GM21825 (cell line): ENCODE measurements around the gene AFAP1L2.

Source experiments
- ATAC-seq: cut with Tn5 transposase; IDR thresholded peaks from one replicate; pipeline ENCODE4 v1.9.1; 2021; ENCODE audit warnings: mild to moderate bottlenecking, moderate library complexity; ENCODE audit not compliant: unreplicated experiment

Gene AFAP1L2

DNA sequence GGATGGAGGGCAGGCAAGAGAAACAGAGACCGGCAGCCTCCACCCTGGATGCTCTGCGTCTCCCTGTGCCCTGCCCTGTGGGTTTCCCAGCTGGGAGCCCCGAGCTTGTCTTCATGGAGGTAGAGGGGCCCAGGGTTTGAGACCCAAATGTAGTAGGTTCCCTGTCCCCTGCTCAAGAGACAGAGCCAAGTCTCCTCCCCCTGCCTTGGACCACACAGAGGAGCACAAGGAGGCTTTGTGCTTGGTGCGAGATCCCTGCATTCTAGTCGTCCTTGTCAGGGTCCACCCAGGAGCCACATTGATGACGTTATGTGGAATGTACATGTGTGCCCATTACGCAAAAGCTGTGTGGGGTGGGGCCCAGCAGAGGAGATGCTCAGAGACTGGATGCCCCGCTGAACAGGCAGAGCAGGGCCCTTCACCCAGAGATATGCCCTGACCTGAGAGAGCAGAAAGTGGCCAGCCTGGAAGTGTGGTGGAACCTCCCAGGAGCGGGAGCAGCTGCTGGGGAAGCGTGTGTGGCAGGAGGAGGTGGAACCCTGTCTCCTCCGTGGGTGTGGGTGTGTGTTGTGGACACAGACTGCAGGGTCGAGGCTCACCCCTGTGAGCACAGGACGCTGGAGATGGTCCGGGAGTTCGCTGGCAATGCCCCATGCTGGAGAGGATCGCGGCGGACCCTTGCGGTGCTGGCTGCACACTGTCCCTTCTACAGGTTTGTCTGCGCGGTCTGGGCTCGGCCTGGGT is 126.0 kb downstream of the AFAP1L2 start:
- ATAC-seq, result no peak

DNA sequence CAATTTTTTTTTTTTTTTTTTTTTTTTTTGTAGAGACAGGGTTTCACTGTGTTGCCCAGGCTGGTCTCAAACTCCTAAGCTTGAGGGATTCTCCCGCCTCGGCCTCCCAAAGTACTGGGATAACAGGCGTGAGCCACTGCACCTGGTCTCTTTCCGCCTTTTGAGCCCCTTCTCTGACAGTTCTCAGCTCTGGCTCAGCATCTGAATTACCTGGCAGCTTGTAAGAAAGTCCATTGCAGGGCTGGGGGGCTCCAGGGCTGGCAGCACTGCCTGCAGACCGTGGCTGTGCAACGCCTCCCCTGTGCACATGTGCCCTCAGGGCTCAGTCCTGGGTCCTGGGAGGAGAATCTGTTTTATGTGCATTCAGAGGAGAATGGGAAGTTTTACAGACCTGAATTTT is 127.6 kb downstream of the AFAP1L2 start:
- ATAC-seq, result no peak

DNA sequence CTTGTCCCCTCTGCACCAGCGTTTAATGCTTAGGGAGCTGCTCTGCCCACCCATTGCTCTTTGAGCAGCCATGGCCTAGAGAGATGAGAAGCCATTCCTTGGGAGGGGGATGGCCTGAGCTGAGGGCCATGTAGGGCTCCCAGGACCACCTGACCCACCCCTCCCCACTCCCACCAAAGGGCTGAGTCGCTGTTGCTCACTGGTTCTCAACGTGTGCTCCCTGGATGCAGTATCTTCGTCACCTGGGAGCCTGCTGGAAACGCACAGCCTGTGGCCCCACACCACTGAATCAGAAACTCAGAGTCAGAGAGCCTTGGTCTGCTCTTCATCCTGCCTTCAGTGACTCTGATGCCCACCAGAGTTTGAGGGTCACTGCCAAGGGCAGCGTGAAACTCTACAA is 128.2 kb downstream of the AFAP1L2 start:
- no peak for ATAC-seq

DNA sequence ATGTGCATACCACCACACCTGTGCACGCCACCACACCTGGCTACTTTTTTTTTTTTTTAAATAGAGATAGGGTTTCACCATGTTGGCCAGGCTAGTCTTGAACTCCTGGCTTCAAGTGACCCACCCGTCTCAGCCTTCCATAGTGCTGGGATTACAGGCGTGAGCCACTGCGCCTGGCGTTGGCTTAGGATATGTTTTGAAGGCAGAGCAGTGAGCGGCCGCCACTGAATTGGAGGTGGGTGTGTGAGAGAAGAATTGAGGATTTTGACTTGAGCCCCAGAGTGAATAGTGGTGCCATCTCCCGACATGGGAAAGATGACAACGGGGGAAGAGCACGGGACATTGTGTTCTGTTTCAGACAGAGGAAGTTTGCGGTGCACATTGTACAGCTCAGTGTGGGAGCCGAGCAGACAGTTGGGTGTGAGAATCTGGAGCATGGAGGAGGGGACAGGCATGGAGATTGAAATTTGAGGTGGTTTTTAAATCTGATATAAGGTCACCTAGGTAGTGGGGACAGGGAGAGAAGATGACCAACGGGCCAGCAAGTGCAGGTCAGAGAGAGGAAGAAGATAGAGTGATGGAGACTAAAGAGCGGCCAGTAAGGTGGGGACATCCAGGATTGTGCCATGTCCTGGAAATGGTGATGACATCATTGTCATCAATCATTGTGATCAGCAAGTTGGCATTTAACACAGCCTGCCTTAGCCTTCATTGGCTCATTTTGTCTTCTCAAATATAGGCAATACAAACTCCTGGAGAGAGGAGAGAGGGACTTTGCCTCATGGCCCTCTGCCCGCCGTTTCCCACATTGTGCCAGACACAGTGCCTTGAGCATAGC is 129.5 kb downstream of the AFAP1L2 start:
- no peak for ATAC-seq

DNA sequence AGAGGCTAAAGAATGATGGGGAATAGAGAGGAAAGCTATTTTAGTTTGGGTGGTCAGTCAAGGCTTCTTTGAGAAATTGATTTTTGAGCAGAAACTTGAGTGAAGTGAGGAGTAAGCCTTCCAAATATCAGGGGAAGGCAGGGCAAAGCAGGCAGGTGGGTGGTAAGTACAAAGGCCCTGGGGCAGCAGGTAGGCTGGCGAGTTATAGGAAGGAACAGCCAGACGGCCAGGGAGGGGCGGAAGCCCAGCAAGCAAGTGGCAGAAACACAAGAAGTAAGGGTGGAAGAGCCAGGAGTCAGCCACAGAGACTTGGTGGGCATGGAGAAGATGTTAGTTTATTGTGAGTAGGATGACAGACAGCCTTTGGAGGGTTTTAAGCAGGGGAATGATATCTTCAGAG is 130.4 kb downstream of the AFAP1L2 start:
- no peak for ATAC-seq

DNA sequence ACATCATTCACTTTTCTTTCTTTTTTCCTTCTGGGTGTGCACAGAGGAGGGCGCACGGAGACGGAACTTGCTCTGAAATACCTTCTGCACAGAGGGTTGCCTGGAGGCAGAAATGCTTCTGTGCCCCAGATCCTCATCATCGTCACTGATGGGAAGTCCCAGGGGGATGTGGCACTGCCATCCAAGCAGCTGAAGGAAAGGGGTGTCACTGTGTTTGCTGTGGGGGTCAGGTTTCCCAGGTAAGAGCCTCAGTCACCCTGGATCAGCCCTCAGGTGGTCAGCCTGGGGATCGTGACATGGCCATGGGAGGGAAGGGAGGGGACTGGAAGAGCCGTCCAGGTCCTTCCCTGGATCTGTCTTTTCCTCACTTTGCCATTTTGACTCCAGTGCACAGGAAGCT is 131.6 kb downstream of the AFAP1L2 start:
- no peak for ATAC-seq

DNA sequence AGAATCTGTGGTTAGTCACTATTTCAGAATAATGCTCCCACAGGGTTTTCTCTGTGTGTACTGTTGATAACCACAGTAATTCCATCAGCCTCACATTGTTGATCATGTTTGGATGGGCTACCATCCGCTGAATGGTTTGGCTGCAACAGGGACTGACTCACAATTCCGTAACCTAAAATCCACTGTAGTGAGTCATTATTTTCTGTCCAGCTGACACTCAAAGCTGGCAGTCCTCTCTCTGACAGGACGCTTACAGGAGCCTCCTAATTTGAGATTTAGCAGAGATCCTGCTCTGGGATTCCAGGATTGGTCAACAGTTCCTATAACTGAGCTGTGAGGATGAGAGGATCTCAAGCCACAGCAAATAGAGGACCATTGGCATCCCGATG is 132.5 kb downstream of the AFAP1L2 start:
- ATAC-seq, result no peak

DNA sequence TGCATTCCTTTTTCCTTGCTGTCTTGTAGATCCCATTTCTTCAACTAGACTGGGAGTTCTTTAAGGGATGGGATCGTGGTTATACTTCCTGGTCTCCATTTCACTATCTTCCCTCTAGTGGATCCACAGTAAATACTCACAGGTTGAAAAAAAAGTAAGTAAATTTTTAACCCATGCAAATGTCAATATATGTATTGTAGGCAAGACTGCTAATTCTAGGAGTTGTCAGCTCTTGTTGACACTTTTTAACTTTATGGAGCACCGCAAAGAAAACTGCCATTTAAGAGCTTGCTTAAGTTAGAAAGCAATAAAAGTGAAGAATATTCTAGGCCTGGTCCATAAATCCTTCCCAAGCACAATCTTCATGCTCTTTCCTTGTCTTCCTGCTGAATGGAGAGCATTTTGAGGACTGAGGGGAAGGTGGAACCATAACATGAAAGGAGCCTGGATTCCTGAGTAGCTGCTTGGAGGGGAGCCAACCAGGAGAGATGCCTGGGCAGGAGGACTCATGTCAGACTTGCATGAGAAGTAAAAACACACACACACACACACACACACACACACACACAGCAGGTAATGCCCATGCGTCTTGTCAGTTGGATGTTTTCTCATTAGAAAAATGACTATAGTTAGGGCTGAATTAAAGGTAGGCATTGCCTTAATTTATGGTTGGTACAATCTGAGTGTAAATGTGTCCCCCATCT is 133.1 kb downstream of the AFAP1L2 start:
- no peak for ATAC-seq

DNA sequence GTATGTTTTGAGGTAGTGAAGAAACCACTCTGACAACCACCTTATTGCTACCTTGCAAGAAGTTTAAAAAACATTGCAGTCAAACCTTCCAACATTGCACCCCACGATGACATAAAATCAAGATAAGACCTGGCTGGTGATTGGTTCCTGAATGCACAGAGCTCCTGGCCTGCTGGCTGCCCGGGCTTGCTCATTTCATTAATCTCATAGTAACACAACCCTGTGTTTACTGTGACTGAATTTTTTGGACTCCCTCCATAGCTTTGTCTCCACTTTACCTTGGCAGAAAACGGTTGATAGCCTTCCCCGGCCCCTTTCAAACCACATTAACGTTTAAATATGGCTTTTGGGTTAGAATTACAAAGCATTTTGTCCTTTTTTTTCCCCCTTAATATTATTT is 137.8 kb downstream of the AFAP1L2 start:
- ATAC-seq, result no peak

DNA sequence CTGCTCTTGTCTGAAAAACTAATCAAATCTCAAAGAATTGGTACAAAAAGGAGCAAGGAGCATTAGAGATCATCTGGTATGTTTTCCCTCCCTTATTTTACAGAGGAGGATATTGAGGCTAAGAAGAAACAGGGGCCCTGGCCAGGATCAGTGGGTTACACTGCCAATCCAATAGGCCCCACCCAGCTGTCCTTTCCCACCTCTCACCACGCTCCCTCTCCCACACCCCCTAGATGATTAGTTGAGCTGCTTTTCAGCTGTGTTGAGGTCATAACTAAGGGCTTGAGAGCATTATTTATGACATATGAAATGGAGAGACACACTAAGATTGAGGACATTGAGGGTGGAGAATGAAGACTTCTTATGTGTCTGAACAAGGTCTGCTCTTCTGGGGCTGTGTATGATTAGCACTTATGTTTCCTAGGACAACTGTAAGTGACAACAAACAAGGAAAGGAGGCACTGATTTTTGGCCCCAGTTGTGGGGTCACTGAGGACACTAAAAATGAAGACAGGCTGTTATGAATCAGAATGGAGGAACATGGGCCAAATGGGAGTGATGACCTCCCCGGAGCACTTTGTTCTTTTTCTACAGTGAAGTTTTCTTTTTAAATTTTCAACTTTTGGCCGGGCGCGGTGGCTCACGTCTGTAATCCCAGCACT is 138.8 kb downstream of the AFAP1L2 start:
- no peak for ATAC-seq

DNA sequence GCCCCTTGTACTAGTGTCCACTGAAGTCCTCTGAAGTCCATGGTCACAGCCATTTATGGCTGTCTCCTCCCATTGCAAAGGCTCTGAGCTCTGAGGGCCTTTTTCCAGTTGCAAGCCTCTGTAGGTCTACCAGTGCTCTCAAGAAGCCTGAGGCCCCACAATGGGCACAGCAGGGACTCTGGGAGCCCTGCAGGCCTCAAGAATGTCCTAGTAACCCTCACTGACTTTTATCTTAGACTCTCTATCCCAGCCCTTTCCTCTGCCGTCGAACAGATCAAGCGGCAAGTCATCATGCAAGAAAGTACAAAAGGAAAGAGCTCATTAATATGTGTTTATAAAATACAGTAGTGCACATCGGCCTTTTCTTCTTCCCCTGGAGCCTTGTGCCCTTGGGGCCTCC is 141.8 kb downstream of the AFAP1L2 start:
- ATAC-seq, result no peak

DNA sequence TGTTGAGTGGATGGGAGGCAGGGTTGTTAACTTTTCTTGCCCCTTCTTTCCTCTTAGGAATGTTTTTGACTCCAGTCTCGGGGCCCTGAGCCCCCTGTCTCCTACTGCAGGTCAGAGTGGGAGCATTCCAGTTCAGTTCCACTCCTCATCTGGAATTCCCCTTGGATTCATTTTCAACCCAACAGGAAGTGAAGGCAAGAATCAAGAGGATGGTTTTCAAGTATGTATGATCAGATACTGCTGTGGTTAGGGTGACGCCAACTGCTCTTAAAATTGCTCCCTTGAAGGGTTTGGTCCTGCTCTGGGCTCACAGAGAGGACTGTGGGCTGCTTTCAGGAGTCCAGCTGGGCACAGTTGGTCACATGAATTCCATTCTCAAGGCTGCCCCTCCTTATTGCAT is 143.2 kb downstream of the AFAP1L2 start:
- ATAC-seq, result no peak

DNA sequence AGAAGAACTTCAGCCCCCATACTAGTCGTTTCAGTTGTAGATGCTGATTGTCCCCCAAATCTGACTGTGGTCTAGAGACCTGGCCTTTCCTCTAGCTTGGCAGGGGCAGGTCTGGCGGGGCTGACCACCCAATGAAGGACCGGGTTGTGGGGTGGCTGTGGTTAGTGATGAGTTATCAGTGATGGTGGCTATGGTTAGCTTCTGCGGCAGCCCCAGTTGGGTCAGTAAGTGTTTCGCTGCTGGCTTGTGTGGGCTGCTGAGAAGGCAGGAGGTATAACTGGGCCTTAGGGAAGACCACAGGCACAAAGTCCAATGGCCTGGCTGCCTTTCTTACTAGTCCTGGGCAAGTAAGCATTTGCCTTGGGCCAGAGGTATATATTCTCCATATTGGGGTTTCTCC is 143.9 kb downstream of the AFAP1L2 start:
- ATAC-seq, result no peak

DNA sequence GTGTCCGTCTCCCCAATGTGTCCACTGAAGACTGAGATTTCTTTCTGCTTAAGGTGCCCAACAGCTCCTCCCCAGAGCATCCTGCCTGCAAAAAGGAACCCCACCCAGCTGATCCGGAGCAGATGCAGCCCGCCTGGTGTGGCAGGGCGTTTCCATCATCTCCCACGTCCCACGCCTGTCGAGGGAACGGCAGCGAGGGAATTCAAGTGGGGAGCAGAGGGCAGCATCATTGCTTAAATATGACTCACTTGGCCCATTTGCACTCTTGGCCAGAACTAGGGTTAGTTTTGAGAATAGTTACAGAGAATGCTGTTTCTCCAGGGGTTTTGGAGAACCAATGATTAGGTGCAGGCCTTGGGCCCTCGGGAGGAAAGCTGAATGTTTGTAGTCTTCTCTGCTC is 144.5 kb downstream of the AFAP1L2 start:
- no peak for ATAC-seq

DNA sequence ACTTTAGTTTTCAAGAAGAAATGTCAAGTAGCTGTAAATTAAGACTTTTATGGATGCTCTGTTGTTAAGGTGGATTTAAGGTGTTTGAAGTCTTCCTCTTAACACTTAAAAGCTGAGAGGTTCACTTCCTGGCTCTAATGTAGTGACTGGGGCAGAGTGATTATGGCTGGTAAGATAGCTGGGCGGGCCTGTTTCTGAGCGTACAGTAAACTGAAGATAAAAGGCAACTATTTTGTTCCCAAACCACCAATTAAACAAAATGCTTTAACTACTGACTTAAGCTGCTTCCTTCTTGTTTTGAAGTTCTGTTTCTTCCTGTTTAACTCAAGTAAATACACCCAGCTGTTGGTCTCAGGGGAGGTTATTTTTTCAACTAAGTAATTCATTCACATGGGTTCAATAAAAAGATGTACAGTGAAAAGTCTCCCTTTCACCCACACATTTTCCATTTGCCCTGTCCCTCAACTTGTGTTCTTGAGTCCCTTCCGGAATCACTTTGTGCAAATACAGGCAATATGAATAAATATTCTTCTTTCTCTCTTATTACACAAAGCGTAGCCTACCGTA is 145.9 kb downstream of the AFAP1L2 start:
- ATAC-seq, result no peak

DNA sequence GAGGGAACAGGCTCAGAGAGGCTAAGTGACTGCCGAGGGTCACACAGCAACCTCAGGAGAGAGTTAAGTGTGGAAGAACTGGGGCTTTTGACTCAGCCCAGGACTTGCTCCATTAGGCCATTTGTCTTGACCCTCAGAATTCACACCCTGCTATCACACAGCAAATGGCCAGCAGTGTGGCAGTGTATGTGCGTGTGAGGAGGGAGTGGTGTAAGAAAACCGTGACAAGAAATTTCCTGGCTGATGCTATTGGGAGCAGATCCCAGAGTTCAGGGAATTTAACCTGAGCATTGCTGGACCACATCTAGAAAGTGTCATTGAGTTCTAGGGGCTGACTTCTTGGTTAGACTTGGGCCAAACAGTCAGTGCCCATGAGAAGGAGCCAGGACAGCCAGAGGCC is 146.8 kb downstream of the AFAP1L2 start:
- ATAC-seq, result no peak

DNA sequence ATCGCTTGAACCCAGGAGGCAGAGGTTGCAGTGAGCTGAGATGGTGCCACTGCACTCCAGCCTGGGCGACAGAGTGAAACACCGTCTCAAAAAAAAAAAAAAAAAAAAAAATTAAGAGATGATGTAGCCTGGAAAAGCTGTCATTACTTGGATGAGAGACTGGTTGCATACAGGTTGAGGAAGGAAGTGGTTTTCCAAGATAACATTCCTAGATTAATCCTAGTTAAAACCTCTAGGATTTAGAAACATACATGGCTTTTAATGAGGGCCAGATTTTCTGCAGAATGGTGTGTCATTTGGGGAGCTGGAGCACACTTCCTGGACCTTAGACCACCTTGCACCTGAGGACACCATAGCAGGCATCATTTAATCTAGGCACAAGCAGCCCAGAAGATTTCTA is 147.5 kb downstream of the AFAP1L2 start:
- no peak for ATAC-seq

DNA sequence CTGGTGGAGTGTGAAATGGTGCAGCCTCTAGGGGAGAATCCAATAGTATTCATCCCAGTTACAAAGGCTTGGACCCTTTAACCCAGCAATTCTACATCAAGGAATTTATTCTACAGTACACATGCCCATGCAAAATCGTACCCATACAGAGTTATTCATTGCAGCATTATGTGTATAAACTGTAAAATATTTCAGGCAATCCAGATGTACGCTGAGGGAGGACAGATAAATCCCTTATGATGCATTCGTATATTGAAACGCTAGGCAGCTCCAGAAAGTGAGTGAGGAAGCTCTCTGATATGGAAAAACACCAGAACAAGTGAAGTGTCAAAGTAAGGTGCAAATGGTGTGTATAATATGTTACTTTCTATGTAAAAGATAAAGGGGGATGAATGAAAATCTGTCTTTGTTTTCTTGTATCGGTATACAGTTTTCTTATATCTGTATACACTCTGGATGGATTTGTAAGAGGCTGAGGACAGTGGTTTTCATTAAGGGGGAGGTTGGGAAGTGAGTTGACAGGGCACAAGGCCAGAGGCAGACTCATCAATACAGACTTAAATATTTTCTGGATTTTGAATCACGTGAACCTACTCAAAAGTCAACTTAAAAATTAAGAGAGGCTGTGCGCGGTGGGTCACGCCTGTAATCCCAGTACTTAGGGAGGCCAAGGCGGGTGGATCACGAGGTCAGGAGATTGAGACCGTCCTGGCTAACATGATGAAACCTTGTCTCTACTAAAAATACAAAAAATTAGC is 148.1 kb downstream of the AFAP1L2 start:
- ATAC-seq, result no peak

DNA sequence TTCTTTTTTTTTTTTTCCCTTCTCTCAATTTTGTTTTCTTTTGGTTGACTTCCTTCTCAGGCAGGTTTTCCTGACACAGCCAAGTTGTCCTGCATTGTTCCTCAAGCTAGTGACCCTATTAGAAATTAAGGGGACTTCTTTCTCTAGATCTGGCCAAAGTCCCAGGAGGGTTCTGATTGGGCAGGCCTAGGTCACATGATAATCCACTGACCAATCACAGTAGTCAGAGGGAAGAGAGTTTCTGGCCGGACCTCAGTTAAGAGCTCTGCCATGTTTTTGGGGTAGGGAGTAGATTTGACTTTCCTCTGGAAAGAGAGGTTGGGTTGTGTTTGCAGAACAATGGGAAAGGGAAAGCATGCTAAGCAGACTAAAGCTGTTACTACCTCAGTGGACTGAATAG is 149.1 kb downstream of the AFAP1L2 start:
- no peak for ATAC-seq

DNA sequence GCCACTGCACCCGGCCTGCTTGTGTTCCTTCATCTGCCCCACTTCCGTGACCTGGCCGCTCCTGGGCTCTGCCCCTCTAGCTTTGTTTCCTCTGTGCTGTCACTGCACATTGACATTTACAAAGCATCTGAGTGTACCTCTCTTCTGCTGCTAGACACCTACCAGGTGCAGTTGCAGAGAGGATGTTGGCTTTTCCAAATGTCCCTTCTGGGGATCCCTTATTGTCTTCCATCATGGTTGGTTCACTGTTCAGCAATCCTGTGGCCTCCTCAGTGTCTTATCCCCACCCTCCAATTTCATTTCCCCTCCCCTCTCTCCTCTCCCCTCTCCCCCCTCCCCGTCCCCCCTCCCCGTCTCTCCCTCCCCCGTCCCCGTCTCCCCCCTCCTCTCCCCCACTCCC is 151.4 kb downstream of the AFAP1L2 start:
- no peak for ATAC-seq
